NB4 (cell line): ENCODE measurements around the gene AMOTL1.

ENCODE experiments used
- CTCF ChIP-seq: IDR thresholded peaks from one replicate; pipeline ENCODE4 v1.5.1; 2012; ENCODE audit warnings: low read depth, low read length
- POLR2A ChIP-seq: IDR thresholded peaks from 2 replicates; pipeline ENCODE4 v1.6.1; 2011; ENCODE audit warnings: mild to moderate bottlenecking; ENCODE audit not compliant: insufficient read length; ENCODE audit errors: extremely low read depth

- TF ChIP-seq CTCF, result no peak
- no peak for TF ChIP-seq POLR2A
These were observed 89.2 kb downstream of the AMOTL1 start for GRCh38 chr11:94857337-94857736.
